K562 (cell line): Measurements from ENCODE around the gene RAD1. TPM values are rescaled to one million over a fixed set of nuclear protein-coding genes. Genes with fewer than 3 reads are reported as not detected.

Experiments used
- BMI1 ChIP-seq: fragments of 150-350 bp; IDR thresholded peaks from 2 replicates; pipeline ENCODE4 v1.6.1; 2014; ENCODE audit warnings: low read length
- CBFA2T2 ChIP-seq: fragments of 450-650 bp; conservative IDR thresholded peaks from 2 replicates; pipeline ENCODE4 v1.6.1; 2017; ENCODE audit warnings: mild to moderate bottlenecking
- CCAR2 ChIP-seq: fragments of 200-400 bp; formaldehyde crosslinking; IDR thresholded peaks from 2 replicates; pipeline ENCODE4 v1.6.1; 2017; ENCODE audit warnings: mild to moderate bottlenecking, low read depth, low read length
- CEBPB ChIP-seq: fragments of 450-650 bp; IDR thresholded peaks from 2 replicates; pipeline ENCODE4 v1.6.1; 2016; ENCODE audit warnings: missing genetic modification characterization, missing compliant biosample characterization
- CTBP1 ChIP-seq: fragments of 450-650 bp; IDR thresholded peaks from 2 replicates; pipeline ENCODE4 v1.6.1; 2016; ENCODE audit warnings: borderline replicate concordance
- FOSL1 ChIP-seq: fragments of 200-800 bp; sonication (Bioruptor generic); conservative IDR thresholded peaks from 2 replicates; pipeline ENCODE4 v1.6.1; 2016; ENCODE audit warnings: missing genetic modification characterization, missing compliant biosample characterization
- FOXM1 ChIP-seq, 2 experiments: fragments of 450-650 bp in 1 of 2; sonication (generic) in 1 of 2; formaldehyde crosslinking in 1 of 2; IDR thresholded peaks; 2 replicates each; pipeline versions ENCODE4 v1.6.1 to v1.9.0; 2017 to 2022; ENCODE audit warnings: low read depth in 2 of 2, mild to moderate bottlenecking in 2 of 2, missing genetic modification reagents in 1 of 2, moderate library complexity in 1 of 2
- HDAC8 ChIP-seq: fragments of 450-650 bp; IDR thresholded peaks from 2 replicates; pipeline ENCODE4 v1.6.1; 2016; ENCODE audit warnings: mild to moderate bottlenecking, missing genetic modification characterization, moderate library complexity, missing compliant biosample characterization
- NCOA6 ChIP-seq: fragments of 450-650 bp; IDR thresholded peaks from 2 replicates; pipeline ENCODE4 v1.6.1; 2017; ENCODE audit warnings: mild to moderate bottlenecking
- TFAM ChIP-seq: fragments of 250-450 bp; sonication (Bioruptor Pico); conservative IDR thresholded peaks from 2 replicates; pipeline ENCODE4 v1.5.0; 2021; ENCODE audit warnings: mild to moderate bottlenecking, moderate library complexity
- ZNF253 ChIP-seq: fragments of 250-450 bp; sonication (Bioruptor Pico); conservative IDR thresholded peaks from 2 replicates; pipeline ENCODE4 v1.6.1; 2021; ENCODE audit warnings: mild to moderate bottlenecking
- polyA plus RNA-seq, 8 experiments: library from polyadenylated mRNA; depleted of rRNA in 4 of 8; stranded (reverse) in 5 of 8; unstranded in 3 of 8; fragments of >200 nt; fragmentation: Nextera tagmentation in 2 of 8; fragmentation: Illumina TruSeq in 1 of 8; extraction: Ambion mirVana in 2 of 8; extraction: Trizol in 1 of 8; gene quantifications; 2 replicates each; pipeline versions ENCODE4 v1.2.1 to v1.2.3, GENCODE V29; 2011 to 2014; ENCODE audit warnings: inconsistent platforms in 1 of 8, missing spikeins in 1 of 8
- total RNA-seq, 7 experiments: library from RNA; depleted of rRNA in 6 of 7; stranded (reverse); fragments of >200 nt in 6 of 7; fragmentation: Illumina TruSeq in 2 of 7; extraction: Trizol in 2 of 7; gene quantifications; 2 replicates each; pipeline versions ENCODE4 v1.2.1 to v1.2.3, GENCODE V29; 2011 to 2021; ENCODE audit warnings: low replicate concordance in 1 of 7
- TF ChIP-seq, protein P1 (sequence below), 3 experiments: fragments of 200-800 bp in 1 of 3; sonication (Bioruptor generic) in 1 of 3; sonication (generic) in 1 of 3; formaldehyde crosslinking in 1 of 3; IDR thresholded peaks; 2 replicates each; pipeline versions ENCODE4 v1.6.1 to v1.8.0; 2016 to 2022; ENCODE audit warnings: mild to moderate bottlenecking in 2 of 3, missing compliant biosample characterization in 2 of 3, missing genetic modification characterization in 2 of 3, missing genetic modification reagents in 1 of 3
- TF ChIP-seq, protein P2 (sequence below): sonication (generic); formaldehyde crosslinking; IDR thresholded peaks from 2 replicates; pipeline ENCODE4 v1.8.1; 2023; ENCODE audit warnings: mild to moderate bottlenecking, missing genetic modification reagents
- TF ChIP-seq, protein P3 (sequence below): fragments of 450-650 bp; formaldehyde crosslinking; IDR thresholded peaks from 2 replicates; pipeline ENCODE4 v1.4.0; 2020; ENCODE audit warnings: mild to moderate bottlenecking, moderate library complexity
- TF ChIP-seq, protein P4 (sequence below): fragments of 450-650 bp; IDR thresholded peaks from 2 replicates; pipeline ENCODE4 v1.6.1; 2017; ENCODE audit warnings: antibody characterized with exemption, mild to moderate bottlenecking

The RAD1 gene
- total and polyA plus RNA-seq, 9 of the 15 experiments (the other 6 are each of a cell fraction or from before 2014, with no cell fraction given): 44.5 to 148 (median 60.8) TPM

DNA sequence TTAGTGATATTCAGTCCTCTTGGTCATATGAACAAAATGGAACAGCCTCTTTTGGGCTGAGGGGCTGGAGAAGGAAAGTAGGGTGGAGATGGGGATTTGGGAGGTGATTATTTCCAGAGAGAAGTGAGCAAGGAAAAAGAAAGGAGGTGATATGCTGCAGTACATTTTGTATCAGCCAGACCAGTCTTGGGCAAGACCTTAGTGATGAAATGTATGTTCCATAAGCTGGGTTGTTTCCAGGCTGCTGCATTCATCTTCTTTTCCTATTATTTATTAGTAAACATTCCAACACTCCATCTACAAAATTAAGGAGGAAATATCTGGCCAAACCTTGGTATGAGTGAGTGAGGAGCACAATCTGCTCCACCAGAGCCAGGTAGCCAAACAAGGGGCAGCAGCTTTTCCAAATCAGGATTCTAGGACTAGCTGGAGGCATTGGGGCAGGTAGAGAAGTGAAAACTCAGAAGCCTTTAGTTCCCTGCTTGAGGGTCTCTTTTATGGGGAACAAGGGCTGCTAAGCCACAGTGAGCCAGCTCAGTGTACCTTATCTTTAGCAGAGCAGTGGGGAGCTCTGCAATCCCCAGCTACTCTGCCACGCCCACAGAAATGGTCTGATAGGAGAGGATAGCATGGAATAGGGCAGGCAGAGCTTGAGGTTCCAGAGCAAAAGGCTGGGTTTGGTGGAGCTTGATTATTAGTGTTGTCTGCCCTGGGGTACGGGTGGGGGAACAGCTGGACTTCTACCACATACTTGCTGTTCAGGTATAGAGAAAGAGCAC lies 19.5 kb downstream of the RAD1 start (continued):
- TF ChIP-seq, protein P1, sequence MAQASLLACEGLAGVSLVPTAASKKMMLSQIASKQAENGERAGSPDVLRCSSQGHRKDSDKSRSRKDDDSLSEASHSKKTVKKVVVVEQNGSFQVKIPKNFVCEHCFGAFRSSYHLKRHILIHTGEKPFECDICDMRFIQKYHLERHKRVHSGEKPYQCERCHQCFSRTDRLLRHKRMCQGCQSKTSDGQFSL (CRISPR knock-in tag; IDR thresholded peaks at IDR 0.05): no peak
- TF ChIP-seq, protein P1 (tag; IDR thresholded peaks at IDR 0.05): no peak
- TF ChIP-seq FOSL1 (tag) (no peak), CTBP1 (no peak), FOXM1 (IDR thresholded peaks at IDR 0.05; ENCODE audit: low read depth) (no peak), FOXM1 (CRISPR knock-in tag; IDR thresholded peaks at IDR 0.05; ENCODE audit: low read depth) (no peak), CBFA2T2 (peak; percentile 65), TFAM (CRISPR knock-in tag) (no peak), NCOA6 (no peak), BMI1 (no peak), HDAC8 (tag) (no peak), CEBPB (no peak), ZNF253 (CRISPR knock-in tag) (no peak), CCAR2 (no peak)
- TF ChIP-seq, protein P2, sequence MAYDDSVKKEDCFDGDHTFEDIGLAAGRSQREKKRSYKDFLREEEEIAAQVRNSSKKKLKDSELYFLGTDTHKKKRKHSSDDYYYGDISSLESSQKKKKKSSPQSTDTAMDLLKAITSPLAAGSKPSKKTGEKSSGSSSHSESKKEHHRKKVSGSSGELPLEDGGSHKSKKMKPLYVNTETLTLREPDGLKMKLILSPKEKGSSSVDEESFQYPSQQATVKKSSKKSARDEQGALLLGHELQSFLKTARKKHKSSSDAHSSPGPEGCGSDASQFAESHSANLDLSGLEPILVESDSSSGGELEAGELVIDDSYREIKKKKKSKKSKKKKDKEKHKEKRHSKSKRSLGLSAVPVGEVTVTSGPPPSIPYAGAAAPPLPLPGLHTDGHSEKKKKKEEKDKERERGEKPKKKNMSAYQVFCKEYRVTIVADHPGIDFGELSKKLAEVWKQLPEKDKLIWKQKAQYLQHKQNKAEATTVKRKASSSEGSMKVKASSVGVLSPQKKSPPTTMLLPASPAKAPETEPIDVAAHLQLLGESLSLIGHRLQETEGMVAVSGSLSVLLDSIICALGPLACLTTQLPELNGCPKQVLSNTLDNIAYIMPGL (CRISPR knock-in tag): no peak
- TF ChIP-seq, protein P3, sequence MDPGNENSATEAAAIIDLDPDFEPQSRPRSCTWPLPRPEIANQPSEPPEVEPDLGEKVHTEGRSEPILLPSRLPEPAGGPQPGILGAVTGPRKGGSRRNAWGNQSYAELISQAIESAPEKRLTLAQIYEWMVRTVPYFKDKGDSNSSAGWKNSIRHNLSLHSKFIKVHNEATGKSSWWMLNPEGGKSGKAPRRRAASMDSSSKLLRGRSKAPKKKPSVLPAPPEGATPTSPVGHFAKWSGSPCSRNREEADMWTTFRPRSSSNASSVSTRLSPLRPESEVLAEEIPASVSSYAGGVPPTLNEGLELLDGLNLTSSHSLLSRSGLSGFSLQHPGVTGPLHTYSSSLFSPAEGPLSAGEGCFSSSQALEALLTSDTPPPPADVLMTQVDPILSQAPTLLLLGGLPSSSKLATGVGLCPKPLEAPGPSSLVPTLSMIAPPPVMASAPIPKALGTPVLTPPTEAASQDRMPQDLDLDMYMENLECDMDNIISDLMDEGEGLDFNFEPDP (CRISPR knock-in tag): no peak
- TF ChIP-seq, protein P4, sequence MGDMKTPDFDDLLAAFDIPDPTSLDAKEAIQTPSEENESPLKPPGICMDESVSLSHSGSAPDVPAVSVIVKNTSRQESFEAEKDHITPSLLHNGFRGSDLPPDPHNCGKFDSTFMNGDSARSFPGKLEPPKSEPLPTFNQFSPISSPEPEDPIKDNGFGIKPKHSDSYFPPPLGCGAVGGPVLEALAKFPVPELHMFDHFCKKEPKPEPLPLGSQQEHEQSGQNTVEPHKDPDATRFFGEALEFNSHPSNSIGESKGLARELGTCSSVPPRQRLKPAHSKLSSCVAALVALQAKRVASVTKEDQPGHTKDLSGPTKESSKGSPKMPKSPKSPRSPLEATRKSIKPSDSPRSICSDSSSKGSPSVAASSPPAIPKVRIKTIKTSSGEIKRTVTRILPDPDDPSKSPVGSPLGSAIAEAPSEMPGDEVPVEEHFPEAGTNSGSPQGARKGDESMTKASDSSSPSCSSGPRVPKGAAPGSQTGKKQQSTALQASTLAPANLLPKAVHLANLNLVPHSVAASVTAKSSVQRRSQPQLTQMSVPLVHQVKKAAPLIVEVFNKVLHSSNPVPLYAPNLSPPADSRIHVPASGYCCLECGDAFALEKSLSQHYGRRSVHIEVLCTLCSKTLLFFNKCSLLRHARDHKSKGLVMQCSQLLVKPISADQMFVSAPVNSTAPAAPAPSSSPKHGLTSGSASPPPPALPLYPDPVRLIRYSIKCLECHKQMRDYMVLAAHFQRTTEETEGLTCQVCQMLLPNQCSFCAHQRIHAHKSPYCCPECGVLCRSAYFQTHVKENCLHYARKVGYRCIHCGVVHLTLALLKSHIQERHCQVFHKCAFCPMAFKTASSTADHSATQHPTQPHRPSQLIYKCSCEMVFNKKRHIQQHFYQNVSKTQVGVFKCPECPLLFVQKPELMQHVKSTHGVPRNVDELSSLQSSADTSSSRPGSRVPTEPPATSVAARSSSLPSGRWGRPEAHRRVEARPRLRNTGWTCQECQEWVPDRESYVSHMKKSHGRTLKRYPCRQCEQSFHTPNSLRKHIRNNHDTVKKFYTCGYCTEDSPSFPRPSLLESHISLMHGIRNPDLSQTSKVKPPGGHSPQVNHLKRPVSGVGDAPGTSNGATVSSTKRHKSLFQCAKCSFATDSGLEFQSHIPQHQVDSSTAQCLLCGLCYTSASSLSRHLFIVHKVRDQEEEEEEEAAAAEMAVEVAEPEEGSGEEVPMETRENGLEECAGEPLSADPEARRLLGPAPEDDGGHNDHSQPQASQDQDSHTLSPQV: no peak
